HTERT RPE-1 (cell line): Measurements from ENCODE around the gene FADS6.
"Not testable (repeated sequence)": the region's sequence is repeated elsewhere in the genome, so short reads cannot be mapped to it uniquely, and the experiment has no call there.

Experiments
- in situ Hi-C: fragments of 300-500 bp; cut with MboI; formaldehyde crosslinking; loops from 4 replicates; pipeline ENCODE4 v1.14.3; 2020; ENCODE audit warnings: low sequenced_read_pairs

FADS6 gene

GRCh38 chr17:74870028-74870427 lies 23.4 kb downstream of the FADS6 start:
- in situ Hi-C loops = not testable (repeated sequence)

GRCh38 chr17:74868908-74869255 lies 24.6 kb downstream of the FADS6 start:
- in situ Hi-C loops = no loop called here

- in situ Hi-C loops = no loop called here
Measured at GRCh38 chr17:74868251-74868907, 25.1 kb downstream of the FADS6 start.

- in situ Hi-C loops = no loop called here
Measured at GRCh38 chr17:74866198-74866835, 27.1 kb downstream of the FADS6 start.

GRCh38 chr17:74865504-74866197 lies 27.8 kb downstream of the FADS6 start:
- in situ Hi-C loops = no loop called here

GRCh38 chr17:74864866-74865395 lies 28.5 kb downstream of the FADS6 start:
- in situ Hi-C loops = no loop called here

- in situ Hi-C loops = no loop called here
Measured at GRCh38 chr17:74864297-74864865, 29.1 kb downstream of the FADS6 start.

GRCh38 chr17:74863420-74864296 lies 29.8 kb downstream of the FADS6 start:
- in situ Hi-C loops = no loop called here

- in situ Hi-C loops = no loop called here
Measured at GRCh38 chr17:74862919-74863318, 30.5 kb downstream of the FADS6 start.

GRCh38 chr17:74862108-74862901 lies 31.1 kb downstream of the FADS6 start:
- in situ Hi-C loops = no loop called here

- in situ Hi-C loops = no loop called here
Measured at GRCh38 chr17:74861662-74862107, 31.7 kb downstream of the FADS6 start.

- in situ Hi-C loops = no loop called here
Measured at GRCh38 chr17:74860872-74861661, 32.4 kb downstream of the FADS6 start.

GRCh38 chr17:74860229-74860871 lies 33.1 kb downstream of the FADS6 start:
- in situ Hi-C loops = no loop called here

- in situ Hi-C loops = no loop called here
Measured at GRCh38 chr17:74859459-74860228, 33.8 kb downstream of the FADS6 start, which contains the start of gene GRIN2C. Gene GRIN2C (minus strand): TSS chr17:74859885. CDS start chr17:74855092, 4,793 bp downstream.

- in situ Hi-C loops = no loop called here
Measured at GRCh38 chr17:74858672-74859458, 34.6 kb downstream of the FADS6 start.

- in situ Hi-C loops = no loop called here
Measured at GRCh38 chr17:74857191-74857590, 36.2 kb downstream of the FADS6 start.

- in situ Hi-C loops = no loop called here
Measured at GRCh38 chr17:74856112-74856511, 37.3 kb downstream of the FADS6 start.
